GM23338 (cell line): ENCODE results near the gene TRPM3. TPM values are rescaled to one million over a fixed set of nuclear protein-coding genes. Genes with fewer than 3 reads are reported as not detected.

Experiments
- ATAC-seq: fragments of 200-7000 bp; cut with Tn5 transposase; 3 replicates; pipeline ENCODE4 v1.9.1; 2020
- DNase-seq: peaks from one replicate; pipeline ENCODE4 v3.0.0-alpha.2; 2015; ENCODE audit warnings: low spot score
- H2AFZ ChIP-seq: fragments of 200-600 bp; sonication (generic); 2 replicates; pipeline ENCODE4 v1.8.0; 2016; ENCODE audit warnings: antibody characterized with exemption, mild to moderate bottlenecking, moderate library complexity
- H3F3A ChIP-seq: fragments of 200-600 bp; sonication (generic); replicated peaks from 2 replicates; pipeline ENCODE4 v1.8.0; 2017; ENCODE audit warnings: antibody characterized with exemption, mixed run types, low read depth
- H3K27ac ChIP-seq: fragments of 200-600 bp; sonication (generic); 2 replicates; pipeline ENCODE4 v1.6.1; 2016; ENCODE audit warnings: low read depth
- H3K27me3 ChIP-seq: fragments of 200-600 bp; sonication (generic); 2 replicates; pipeline ENCODE4 v1.8.0; 2016; ENCODE audit warnings: mild to moderate bottlenecking, mixed run types, moderate library complexity; ENCODE audit not compliant: insufficient read depth
- H3K36me3 ChIP-seq: fragments of 200-600 bp; sonication (generic); 2 replicates; pipeline ENCODE4 v1.8.0; 2016; ENCODE audit warnings: mild to moderate bottlenecking; ENCODE audit not compliant: insufficient read depth
- H3K4me1 ChIP-seq: fragments of 200-600 bp; sonication (generic); 2 replicates; pipeline ENCODE4 v1.8.0; 2016; ENCODE audit warnings: mild to moderate bottlenecking, moderate library complexity; ENCODE audit not compliant: insufficient read depth
- H3K4me2 ChIP-seq: fragments of 200-600 bp; sonication (generic); 2 replicates; pipeline ENCODE4 v1.7.1; 2017; ENCODE audit warnings: mixed run types
- H3K4me3 ChIP-seq: fragments of 200-600 bp; sonication (generic); 2 replicates; pipeline ENCODE4 v1.6.1; 2016; ENCODE audit warnings: mixed run types
- H3K79me2 ChIP-seq: fragments of 200-600 bp; sonication (generic); replicated peaks from 2 replicates; pipeline ENCODE4 v1.8.0; 2017; ENCODE audit warnings: mild to moderate bottlenecking; ENCODE audit not compliant: insufficient read depth
- H3K9me2 ChIP-seq: fragments of 200-600 bp; sonication (generic); 2 replicates; pipeline ENCODE4 v1.8.0; 2017; ENCODE audit not compliant: insufficient read depth
- H4K20me1 ChIP-seq: fragments of 200-600 bp; sonication (generic); replicated peaks from 2 replicates; pipeline ENCODE4 v1.8.0; 2017; ENCODE audit warnings: mild to moderate bottlenecking; ENCODE audit not compliant: insufficient read depth
- H3K27ac Mint-ChIP-seq: 2 replicates; pipeline ENCODE4 v1.8.0; 2020; ENCODE audit warnings: inconsistent platforms, mild to moderate bottlenecking, moderate library complexity, mixed read lengths
- H3K27me3 Mint-ChIP-seq: 3 replicates; pipeline ENCODE4 v1.8.0; 2022; ENCODE audit warnings: low read depth, mild to moderate bottlenecking, moderate library complexity, mixed read lengths, inconsistent platforms; ENCODE audit not compliant: insufficient read depth, poor library complexity
- H3K36me3 Mint-ChIP-seq: 3 replicates; pipeline ENCODE4 v1.8.0; 2021; ENCODE audit warnings: low read depth, mild to moderate bottlenecking, inconsistent platforms, moderate library complexity, mixed read lengths
- H3K4me1 Mint-ChIP-seq: 3 replicates; pipeline ENCODE4 v1.8.0; 2020; ENCODE audit warnings: mild to moderate bottlenecking, inconsistent platforms, mixed read lengths
- H3K4me3 Mint-ChIP-seq: 3 replicates; pipeline ENCODE4 v1.8.0; 2021; ENCODE audit warnings: moderate library complexity, mild to moderate bottlenecking, inconsistent platforms, mixed read lengths
- H3K9me3 Mint-ChIP-seq: 3 replicates; pipeline ENCODE4 v1.8.0; 2020; ENCODE audit warnings: moderate library complexity, mild to moderate bottlenecking, inconsistent platforms, mixed read lengths
- CREB1 ChIP-seq: fragments of 250-450 bp; sonication (Bioruptor Pico); IDR thresholded peaks from 2 replicates; pipeline ENCODE4 v1.5.0; 2020; ENCODE audit warnings: low read depth, mild to moderate bottlenecking, moderate library complexity
- CTCF ChIP-seq, 2 experiments: fragments of 200-600 bp in 1 of 2; sonication (generic) in 1 of 2; conservative IDR thresholded peaks; 2 replicates each; pipeline versions ENCODE4 v1.5.1 to v1.6.1; 2016 to 2017; ENCODE audit warnings: antibody characterized with exemption in 2 of 2, low read depth in 2 of 2, mild to moderate bottlenecking in 2 of 2, moderate library complexity in 1 of 2
- ETS1 ChIP-seq: IDR thresholded peaks from 2 replicates; pipeline ENCODE4 v1.6.1; 2016; ENCODE audit warnings: antibody characterized with exemption
- EZH2 ChIP-seq: fragments of 200-600 bp; sonication (generic); IDR thresholded peaks from one replicate; pipeline ENCODE4 v1.8.0; 2017; ENCODE audit warnings: antibody characterized with exemption, mild to moderate bottlenecking, low read depth; ENCODE audit not compliant: unreplicated experiment
- EZH2phosphoT487 ChIP-seq: fragments of 200-600 bp; sonication (generic); IDR thresholded peaks from one replicate; pipeline ENCODE4 v1.8.1; 2018; ENCODE audit warnings: antibody characterized with exemption; ENCODE audit not compliant: unreplicated experiment
- JUNB ChIP-seq: IDR thresholded peaks from one replicate; pipeline ENCODE4 v1.6.1; 2016; ENCODE audit warnings: antibody characterized with exemption; ENCODE audit not compliant: unreplicated experiment
- NANOG ChIP-seq: IDR thresholded peaks from 2 replicates; pipeline ENCODE4 v1.6.1; 2016; ENCODE audit warnings: antibody characterized with exemption, borderline replicate concordance
- POLR2AphosphoS5 ChIP-seq: IDR thresholded peaks from 2 replicates; pipeline ENCODE4 v1.6.1; 2016; ENCODE audit warnings: antibody characterized with exemption, low read depth
- REST ChIP-seq: IDR thresholded peaks from one replicate; pipeline ENCODE4 v1.6.1; 2018; ENCODE audit warnings: antibody characterized with exemption; ENCODE audit not compliant: unreplicated experiment
- STAT1 ChIP-seq: IDR thresholded peaks from one replicate; pipeline ENCODE4 v1.6.1; 2016; ENCODE audit warnings: antibody characterized with exemption; ENCODE audit not compliant: unreplicated experiment
- ZNF114 ChIP-seq: fragments of 250-450 bp; sonication (Bioruptor Pico); IDR thresholded peaks from 2 replicates; pipeline ENCODE4 v1.5.0; 2020; ENCODE audit warnings: mild to moderate bottlenecking, moderate library complexity
- ZNF331 ChIP-seq: fragments of 250-450 bp; sonication (Bioruptor Pico); IDR thresholded peaks from 2 replicates; pipeline ENCODE4 v1.5.0; 2020; ENCODE audit warnings: low read depth, mild to moderate bottlenecking, moderate library complexity
- ZNF462 ChIP-seq: fragments of 250-450 bp; sonication (Bioruptor Pico); IDR thresholded peaks from 2 replicates; pipeline ENCODE4 v1.5.0; 2020; ENCODE audit warnings: mild to moderate bottlenecking, moderate library complexity
- polyA plus RNA-seq: library from polyadenylated mRNA; unstranded; fragments of >200 nt; fragmentation: Nextera tagmentation; extraction: Ambion mirVana; gene quantifications from 2 replicates; pipeline ENCODE4 v1.2.1, GENCODE V29; 2016
- total RNA-seq: library from RNA; depleted of rRNA; stranded (reverse); fragments of >200 nt; shearing (Covaris generic); gene quantifications from 2 replicates; pipeline ENCODE4 v1.2.3, GENCODE V29; 2014

The TRPM3 gene
- total and polyA plus RNA-seq, 2 experiments from 2014 or later: 2.8 to 8.2 TPM

- Histone ChIP-seq H3K27ac (no peak overlapping the region), H2AFZ (no peak overlapping the region), H3K27me3 (no peaks in the 10 kb centered on the region), H3K79me2 (no peaks in the 10 kb centered on the region), H3F3A (no peaks in the 10 kb centered on the region), H4K20me1 (0 out of 2 replicates have a peak, but pooled peaks cover 2% of the 10 kb centered on the region), H3K36me3 (no peaks in the 10 kb centered on the region), H3K4me1 (peaks cover 4% of the 10 kb centered on the region; the same call in 1 of the 2 replicates), H3K9me2 (no peaks in the 10 kb centered on the region), H3K4me3 (no peak overlapping the region), H3K4me2 (no peak overlapping the region)
- Mint-ChIP-seq H3K4me1 (peaks cover 19% of the 10 kb centered on the region), H3K4me3 (no peak overlapping the region), H3K36me3 (peaks cover 2% of the 10 kb centered on the region; the same call in 1 of the 3 replicates), H3K9me3 (no peaks in the 10 kb centered on the region), H3K27me3 (no peaks in the 10 kb centered on the region), H3K27ac (no peak overlapping the region)
- TF ChIP-seq ETS1 (no peak), POLR2AphosphoS5 (no peak), ZNF114 (no peak), ZNF331 (CRISPR knock-in tag) (no peak), EZH2 (no peak), STAT1 (no peak), REST (no peak), CTCF (conservative IDR thresholded peaks at IDR 0.05; ENCODE audit: low read depth in 2 of 2) (no peak), ZNF462 (no peak), NANOG (no peak), EZH2phosphoT487 (no peak), JUNB (no peak), CREB1 (no peak)
- no peak for DNase-seq
- no peak for ATAC-seq
These were observed 122.5 kb downstream of the TRPM3 start for GRCh38 chr9:70998962-70999361.
